Panc1 (cell line): Measurements from ENCODE around the gene ILDR2. TPM values are rescaled to one million over a fixed set of nuclear protein-coding genes. Genes with fewer than 3 reads are reported as not detected.
"Not testable (repeated sequence)": the region's sequence is repeated elsewhere in the genome, so short reads cannot be mapped to it uniquely, and the experiment has no call there.

Experiments used
- ATAC-seq: fragments of 200-7000 bp; cut with Tn5 transposase; 2 replicates; pipeline ENCODE4 v1.9.1; 2020; ENCODE audit warnings: mild to moderate bottlenecking, moderate library complexity
- BruUV-seq: library from RNA; stranded (reverse); fragments of 400-500 nt; replicated peaks from 2 replicates; lab custom pipeline; 2021; lab: Mats Ljungman, UMichigan
- CTCF ChIA-PET: fragments of 300-600 bp; sonication (Branson Sonifier 250); formaldehyde crosslinking; loops from one replicate; lab custom pipeline; 2022; ENCODE audit warnings: antibody characterized with exemption; lab: Charles Lee
- POLR2A ChIA-PET: fragments of 300-600 bp; sonication (Branson Sonifier 250); formaldehyde crosslinking; loops from one replicate; lab custom pipeline; 2022; ENCODE audit warnings: antibody characterized with exemption; lab: Charles Lee
- DNase-seq: peaks from one replicate; pipeline ENCODE4 v3.0.0-alpha.2; 2010; ENCODE audit warnings: low read depth, low spot score
- H3K27ac ChIP-seq: 2 replicates; pipeline ENCODE4 v1.5.1; 2011; ENCODE audit warnings: mild to moderate bottlenecking, low read length, inconsistent platforms
- H3K27me3 ChIP-seq: fragments of 200-500 bp; sonication (Bioruptor generic); 2 replicates; pipeline ENCODE4 v1.6.0; 2014; ENCODE audit warnings: low read length, inconsistent platforms; ENCODE audit not compliant: control insufficient read depth, insufficient read depth
- H3K36me3 ChIP-seq: fragments of 200-500 bp; sonication (Bioruptor generic); 2 replicates; pipeline ENCODE4 v1.5.1; 2014; ENCODE audit warnings: inconsistent platforms, mild to moderate bottlenecking, low read length, moderate library complexity; ENCODE audit not compliant: control insufficient read depth, insufficient read depth
- H3K4me1 ChIP-seq: 2 replicates; pipeline ENCODE4 v1.5.1; 2011; ENCODE audit warnings: inconsistent platforms, mild to moderate bottlenecking, low read length, moderate library complexity; ENCODE audit not compliant: control insufficient read depth, insufficient read depth
- H3K4me3 ChIP-seq, 2 experiments: 2 replicates each; pipeline ENCODE4 v1.5.1; 2011 to 2012; ENCODE audit warnings: low read depth in 2 of 2, low read length in 2 of 2, mild to moderate bottlenecking in 2 of 2, inconsistent platforms in 1 of 2, moderate library complexity in 1 of 2
- H3K9me3 ChIP-seq: fragments of 200-500 bp; sonication (Bioruptor generic); 2 replicates; pipeline ENCODE4 v1.5.1; 2014; ENCODE audit warnings: low read depth, mild to moderate bottlenecking, inconsistent platforms, low read length, moderate library complexity; ENCODE audit not compliant: control insufficient read depth, insufficient read depth
- CTCF ChIP-seq: fragments of 450-650 bp; IDR thresholded peaks from 2 replicates; pipeline ENCODE4 v1.5.1; 2017; ENCODE audit warnings: mild to moderate bottlenecking
- POLR2AphosphoS5 ChIP-seq: IDR thresholded peaks from 2 replicates; pipeline ENCODE4 v1.6.1; 2012; ENCODE audit warnings: mild to moderate bottlenecking, low read depth, low read length, moderate library complexity
- REST ChIP-seq, 2 experiments: IDR thresholded peaks; 2 replicates each; pipeline ENCODE4 v1.6.1; 2011 to 2012; ENCODE audit warnings: low read depth in 2 of 2, control low read depth in 1 of 2, low read length in 1 of 2, mild to moderate bottlenecking in 1 of 2, moderate library complexity in 1 of 2; ENCODE audit not compliant: insufficient read depth in 1 of 2
- SIN3A ChIP-seq: IDR thresholded peaks from 2 replicates; pipeline ENCODE4 v1.6.1; 2012; ENCODE audit warnings: low read depth, mild to moderate bottlenecking, low read length, moderate library complexity, borderline replicate concordance; ENCODE audit not compliant: insufficient read depth
- TCF7L2 ChIP-seq: IDR thresholded peaks from 2 replicates; pipeline ENCODE4 v1.6.1; 2011; ENCODE audit warnings: mild to moderate bottlenecking, low read depth, low read length, inconsistent platforms
- in situ Hi-C: cut with HindIII; loops from 2 replicates; pipeline ENCODE4 v1.10.0; 2016; ENCODE audit warnings: low sequenced_read_pairs, low pct_unique_long_range_greater_than_20kb
- intact Hi-C: fragments of 100-400 bp; cut with micrococcal nuclease; formaldehyde crosslinking; loops from one replicate; pipeline ENCODE4 v1.10.0; 2022; ENCODE audit not compliant: unreplicated experiment
- total RNA-seq: library from RNA; stranded (reverse); gene quantifications from one replicate; pipeline ENCODE4 v1.2.1, GENCODE V29; 2021; ENCODE audit not compliant: unreplicated experiment

Gene ILDR2
- total RNA-seq, 1 experiment from 2014 or later, result 0.08 TPM

GRCh38 chr1:166884040-166884642 lies 91.2 kb downstream of the ILDR2 start:
- Histone ChIP-seq H3K9me3 (no peaks in the 10 kb centered on the region), H3K4me1 (no peaks in the 10 kb centered on the region), H3K4me3 (no peak overlapping the region), H3K36me3 (no peaks in the 10 kb centered on the region), H3K27ac (no peak overlapping the region), H3K27me3 (peaks cover 30% of the 10 kb centered on the region)
- TF ChIP-seq POLR2AphosphoS5 (no peak), REST (IDR thresholded peaks at IDR 0.05; ENCODE audit: insufficient read depth in 1 of 2, low read depth in 2 of 2, low read length in 1 of 2) (no peak), SIN3A (no peak), TCF7L2 (no peak), CTCF (peak; percentile 75)
- intact Hi-C loops (no loop called here), in situ Hi-C loops (no loop called here)
- CTCF ChIA-PET, result interaction anchor here (0.6 to 1.7 kb wide), 2 partner anchors 26 to 1454 kb away, joined by 3 to 9 read pairs; no protein-coding TSS in a partner anchor
- ATAC-seq, result peak; percentile 93
- DNase-seq, result no peak
- BruUV-seq, result no TSS peak
- POLR2A ChIA-PET, result no interaction called here

- ATAC-seq (no peak), DNase-seq (no peak)
- H3K4me3 ChIP-seq, result no peak overlapping the region
- H3K4me1 ChIP-seq, result no peaks in the 10 kb centered on the region
- no peaks in the 10 kb centered on the region for H3K36me3 ChIP-seq
- ChIA-PET CTCF (interaction anchor here (0.7 to 1.7 kb wide), 2 partner anchors 27 to 133 kb away, joined by 4 to 9 read pairs; no protein-coding TSS in a partner anchor), POLR2A (interaction anchor here (0.6 kb wide), 1 partner anchor 617 kb away, joined by 3 read pairs; no protein-coding TSS in a partner anchor)
- peaks cover 27% of the 10 kb centered on the region for H3K27me3 ChIP-seq
- no TSS peak for BruUV-seq
- no peak for TF ChIP-seq CTCF
- no peak for TF ChIP-seq POLR2AphosphoS5
- no peak for TF ChIP-seq SIN3A
- TF ChIP-seq TCF7L2, result no peak
- TF ChIP-seq REST (IDR thresholded peaks at IDR 0.05; ENCODE audit: insufficient read depth in 1 of 2, low read depth in 2 of 2, low read length in 1 of 2), result no peak
- H3K27ac ChIP-seq, result no peak overlapping the region
- intact Hi-C loops, result no loop called here
- in situ Hi-C loops, result no loop called here
- H3K9me3 ChIP-seq, result no peaks in the 10 kb centered on the region
Observed at GRCh38 chr1:166882893-166883292, 92.4 kb downstream of the ILDR2 start.

DNA sequence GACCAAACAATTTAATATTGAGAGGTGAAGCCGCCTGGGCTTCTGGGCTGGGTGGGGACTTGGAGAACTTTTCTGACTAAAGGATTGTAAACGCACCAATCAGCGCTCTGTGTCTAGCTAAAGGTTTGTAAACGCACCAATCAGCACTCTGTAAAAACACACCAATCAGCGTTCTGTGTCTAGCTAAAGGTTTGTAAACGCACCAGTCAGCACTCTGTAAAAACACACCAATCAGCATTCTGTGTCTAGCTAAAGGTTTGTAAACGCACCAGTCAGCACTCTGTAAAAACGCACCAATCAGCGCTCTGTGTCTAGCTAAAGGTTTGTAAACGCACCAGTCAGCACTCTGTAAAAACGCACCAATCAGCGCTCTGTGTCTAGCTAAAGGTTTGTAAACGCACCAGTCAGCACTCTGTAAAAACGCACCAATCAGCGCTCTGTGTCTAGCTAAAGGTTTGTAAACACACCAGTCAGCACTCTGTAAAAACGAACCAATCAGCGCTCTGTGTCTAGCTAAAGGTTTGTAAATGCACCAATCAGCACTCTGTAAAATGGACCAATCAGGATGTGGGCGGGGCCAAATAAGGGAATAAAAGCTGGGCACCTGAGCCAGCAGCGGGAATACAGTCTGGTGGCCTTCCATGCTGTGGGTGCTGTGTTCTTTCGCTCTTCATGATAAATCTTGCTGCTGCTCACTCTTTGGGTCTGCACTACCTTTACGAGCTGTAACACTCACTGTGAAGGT lies 97.0 kb downstream of the ILDR2 start:
- BruUV-seq, H3K36me3 ChIP-seq, H3K4me3 ChIP-seq, in situ Hi-C loops, H3K4me1 ChIP-seq, intact Hi-C loops, H3K27me3 ChIP-seq, H3K9me3 ChIP-seq, DNase-seq, H3K27ac ChIP-seq, CTCF ChIA-PET, ATAC-seq: not testable (repeated sequence)
- POLR2A ChIA-PET, result interaction anchor here (0.7 kb wide), 1 partner anchor 19 kb away, joined by 3 read pairs; no protein-coding TSS in a partner anchor
